PC-3 (cell line): Measurements from ENCODE around the gene ATIC. TPM values are rescaled to one million over a fixed set of nuclear protein-coding genes. Genes with fewer than 3 reads are reported as not detected.

ENCODE experiments used
- ATAC-seq: fragments of 200-7000 bp; cut with Tn5 transposase; 2 replicates; pipeline ENCODE4 v1.9.1; 2020; ENCODE audit warnings: mild to moderate bottlenecking, moderate library complexity
- BruUV-seq: library from RNA; stranded (reverse); fragments of 400-500 nt; replicated peaks from 2 replicates; lab custom pipeline; 2021; lab: Mats Ljungman, UMichigan
- CTCF ChIA-PET: fragments of 300-600 bp; sonication (Branson Sonifier 250); formaldehyde crosslinking; loops from one replicate; lab custom pipeline; 2022; ENCODE audit warnings: antibody characterized with exemption; lab: Charles Lee
- POLR2A ChIA-PET: fragments of 300-600 bp; sonication (Branson Sonifier 250); formaldehyde crosslinking; loops from one replicate; lab custom pipeline; 2022; ENCODE audit warnings: antibody characterized with exemption; ENCODE audit not compliant: unreplicated experiment; lab: Charles Lee
- DNase-seq: peaks from one replicate; pipeline ENCODE4 v3.0.0-alpha.2; 2015
- H2AFZ ChIP-seq: fragments of 300-600 bp; sonication (generic); 2 replicates; pipeline ENCODE4 v1.6.0; 2016; ENCODE audit warnings: antibody characterized with exemption, low read length
- H3F3A ChIP-seq: fragments of 300-600 bp; sonication (generic); one replicate; pipeline ENCODE4 v1.6.0; 2017; ENCODE audit warnings: antibody characterized with exemption, low read length, control low read depth, mild to moderate bottlenecking; ENCODE audit not compliant: unreplicated experiment
- H3K27ac ChIP-seq: fragments of 300-600 bp; sonication (generic); 2 replicates; pipeline ENCODE4 v1.5.1; 2016; ENCODE audit warnings: mild to moderate bottlenecking, low read length
- H3K27me3 ChIP-seq: fragments of 300-600 bp; sonication (generic); 2 replicates; pipeline ENCODE4 v1.6.1; 2016; ENCODE audit warnings: low read length, mixed read lengths
- H3K36me3 ChIP-seq: fragments of 300-600 bp; sonication (generic); 2 replicates; pipeline ENCODE4 v1.6.1; 2016; ENCODE audit warnings: low read depth, mixed run types, low read length, mixed read lengths
- H3K4me1 ChIP-seq: fragments of 300-600 bp; sonication (generic); 2 replicates; pipeline ENCODE4 v1.5.1; 2016; ENCODE audit warnings: low read length; ENCODE audit not compliant: insufficient read depth
- H3K4me2 ChIP-seq: fragments of 300-600 bp; sonication (generic); 2 replicates; pipeline ENCODE4 v1.6.0; 2016; ENCODE audit warnings: low read length
- H3K4me3 ChIP-seq: fragments of 300-600 bp; sonication (generic); 2 replicates; pipeline ENCODE4 v1.5.1; 2016; ENCODE audit warnings: mild to moderate bottlenecking, low read length, mixed read lengths
- H3K79me2 ChIP-seq: fragments of 300-600 bp; sonication (generic); 2 replicates; pipeline ENCODE4 v1.6.1; 2017; ENCODE audit warnings: low read length, mixed read lengths
- H3K9ac ChIP-seq: fragments of 300-600 bp; sonication (generic); 2 replicates; pipeline ENCODE4 v1.6.0; 2016; ENCODE audit warnings: mild to moderate bottlenecking, low read length
- H3K9me2 ChIP-seq: fragments of 300-600 bp; sonication (generic); replicated peaks from 2 replicates; pipeline ENCODE4 v1.6.1; 2016; ENCODE audit warnings: mixed run types, low read length, mixed read lengths
- H3K9me3 ChIP-seq: fragments of 300-600 bp; sonication (generic); 2 replicates; pipeline ENCODE4 v1.6.1; 2016; ENCODE audit warnings: low read length, mixed read lengths
- H4K20me1 ChIP-seq: fragments of 300-600 bp; sonication (generic); 2 replicates; pipeline ENCODE4 v1.6.1; 2016; ENCODE audit warnings: low read length, mixed read lengths
- EZH2 ChIP-seq: fragments of 300-600 bp; sonication (generic); IDR thresholded peaks from one replicate; pipeline ENCODE4 v1.6.1; 2017; ENCODE audit warnings: antibody characterized with exemption, mild to moderate bottlenecking, low read length; ENCODE audit not compliant: unreplicated experiment
- EZH2phosphoT487 ChIP-seq: fragments of 300-600 bp; sonication (generic); IDR thresholded peaks from 2 replicates; pipeline ENCODE4 v1.6.1; 2018; ENCODE audit warnings: mild to moderate bottlenecking, antibody characterized with exemption, low read length, borderline replicate concordance
- intact Hi-C: fragments of 100-400 bp; cut with micrococcal nuclease; formaldehyde crosslinking; loops from 2 replicates; pipeline ENCODE4 v1.9.0; 2023
- total RNA-seq: library from RNA; depleted of rRNA; stranded (reverse); fragments of >200 nt; gene quantifications from 2 replicates; pipeline ENCODE4 v1.2.3, GENCODE V29; 2014
- TF ChIP-seq, protein P1 (sequence below): fragments of 300-600 bp; sonication (generic); conservative IDR thresholded peaks from 2 replicates; pipeline ENCODE4 v1.5.1; 2017; ENCODE audit warnings: antibody characterized with exemption, low read depth, mild to moderate bottlenecking, low read length

The ATIC gene
- total RNA-seq, 1 experiment from 2014 or later = 41.7 TPM

DNA sequence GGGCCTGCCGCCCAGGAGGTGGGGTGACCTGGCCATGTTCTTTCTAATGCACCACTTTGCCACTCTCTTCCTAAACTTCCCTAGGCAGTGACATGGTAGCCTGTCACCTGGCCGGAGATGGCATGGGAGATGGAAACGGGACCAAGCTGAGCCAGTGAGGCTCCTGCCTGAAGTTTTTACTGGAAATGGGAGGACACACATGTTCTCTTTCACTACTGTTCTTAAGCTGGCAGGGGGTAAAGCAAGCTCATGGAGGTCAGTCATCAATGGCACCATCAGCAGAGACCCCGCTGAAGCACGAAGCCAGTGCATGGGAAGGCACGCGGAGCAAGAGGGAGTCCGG lies 50.7 kb downstream of the ATIC start:
- Histone ChIP-seq H3K4me1 (no peaks in the 10 kb centered on the region), H3K36me3 (peaks cover 52% of the 10 kb centered on the region; the same call in 1 of the 2 replicates), H3K27ac (no peak overlapping the region), H3F3A (no peaks in the 10 kb centered on the region), H3K9me2 (no peaks in the 10 kb centered on the region), H3K4me2 (no peak overlapping the region), H2AFZ (no peak overlapping the region), H3K79me2 (no peaks in the 10 kb centered on the region), H3K4me3 (no peak overlapping the region), H4K20me1 (no peaks in the 10 kb centered on the region), H3K27me3 (no peaks in the 10 kb centered on the region), H3K9me3 (no peaks in the 10 kb centered on the region), H3K9ac (no peak overlapping the region)
- no peak for TF ChIP-seq EZH2phosphoT487
- TF ChIP-seq, protein P1, sequence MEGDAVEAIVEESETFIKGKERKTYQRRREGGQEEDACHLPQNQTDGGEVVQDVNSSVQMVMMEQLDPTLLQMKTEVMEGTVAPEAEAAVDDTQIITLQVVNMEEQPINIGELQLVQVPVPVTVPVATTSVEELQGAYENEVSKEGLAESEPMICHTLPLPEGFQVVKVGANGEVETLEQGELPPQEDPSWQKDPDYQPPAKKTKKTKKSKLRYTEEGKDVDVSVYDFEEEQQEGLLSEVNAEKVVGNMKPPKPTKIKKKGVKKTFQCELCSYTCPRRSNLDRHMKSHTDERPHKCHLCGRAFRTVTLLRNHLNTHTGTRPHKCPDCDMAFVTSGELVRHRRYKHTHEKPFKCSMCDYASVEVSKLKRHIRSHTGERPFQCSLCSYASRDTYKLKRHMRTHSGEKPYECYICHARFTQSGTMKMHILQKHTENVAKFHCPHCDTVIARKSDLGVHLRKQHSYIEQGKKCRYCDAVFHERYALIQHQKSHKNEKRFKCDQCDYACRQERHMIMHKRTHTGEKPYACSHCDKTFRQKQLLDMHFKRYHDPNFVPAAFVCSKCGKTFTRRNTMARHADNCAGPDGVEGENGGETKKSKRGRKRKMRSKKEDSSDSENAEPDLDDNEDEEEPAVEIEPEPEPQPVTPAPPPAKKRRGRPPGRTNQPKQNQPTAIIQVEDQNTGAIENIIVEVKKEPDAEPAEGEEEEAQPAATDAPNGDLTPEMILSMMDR = no peak
- TF ChIP-seq EZH2 = no peak
- ChIA-PET POLR2A (no interaction called here), CTCF (no interaction called here)
- no TSS peak for BruUV-seq
- DNase-seq = no peak
- intact Hi-C loops = no loop called here
- ATAC-seq = no peak

GRCh38 chr2:215363039-215363438 lies 51.2 kb downstream of the ATIC start:
- H3F3A ChIP-seq = no peaks in the 10 kb centered on the region
- no peak for TF ChIP-seq EZH2
- TF ChIP-seq EZH2phosphoT487 = no peak
- TF ChIP-seq, protein P1 = no peak
- H3K4me2 ChIP-seq = no peak overlapping the region
- H3K9me2 ChIP-seq = no peaks in the 10 kb centered on the region
- H3K9ac ChIP-seq = no peak overlapping the region
- no peaks in the 10 kb centered on the region for H3K9me3 ChIP-seq
- H3K27me3 ChIP-seq = no peaks in the 10 kb centered on the region
- BruUV-seq = no TSS peak
- intact Hi-C loops = no loop called here
- CTCF ChIA-PET = no interaction called here
- no peak overlapping the region for H3K4me3 ChIP-seq
- ATAC-seq = no peak
- no peak for DNase-seq
- H3K27ac ChIP-seq = no peak overlapping the region
- H3K79me2 ChIP-seq = no peaks in the 10 kb centered on the region
- H3K4me1 ChIP-seq = no peaks in the 10 kb centered on the region
- peaks cover 57% of the 10 kb centered on the region; the same call in 1 of the 2 replicates for H3K36me3 ChIP-seq
- no peak overlapping the region for H2AFZ ChIP-seq
- POLR2A ChIA-PET = no interaction called here
- no peaks in the 10 kb centered on the region for H4K20me1 ChIP-seq

DNA sequence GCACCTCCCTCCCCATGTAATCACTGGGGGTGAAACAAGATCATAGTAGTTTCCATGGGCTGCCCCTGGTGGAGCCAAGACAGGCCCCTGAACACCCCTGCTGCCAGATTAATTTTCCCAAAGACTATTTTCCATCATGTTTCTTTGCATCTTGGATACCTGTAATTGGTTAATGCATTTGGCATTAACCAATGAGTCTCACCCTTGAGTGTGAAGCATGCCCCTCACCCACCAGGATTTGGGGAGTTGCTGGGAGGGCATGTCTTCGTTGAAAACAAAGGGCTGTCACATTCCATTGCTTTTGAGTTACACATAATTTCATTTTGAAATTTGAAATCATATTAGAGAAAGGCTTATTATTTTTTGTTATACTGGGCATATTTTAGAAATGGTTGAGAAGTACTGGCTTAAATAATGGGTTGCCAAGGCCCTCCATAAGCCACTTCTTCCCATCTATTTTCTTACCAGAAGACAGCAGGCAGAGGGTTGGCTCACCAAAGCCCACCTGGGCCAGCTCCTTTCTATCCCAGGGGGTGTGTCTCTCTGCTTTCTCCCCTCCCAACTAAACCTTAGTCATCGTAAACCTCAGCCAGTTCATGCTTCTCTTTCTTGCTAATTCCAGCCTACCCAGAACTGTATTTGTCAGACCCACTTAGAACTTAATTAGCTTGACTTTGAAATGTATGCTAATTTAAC lies 51.8 kb downstream of the ATIC start:
- ChIA-PET POLR2A (no interaction called here), CTCF (interaction anchor here (0.7 kb wide), 1 partner anchor 33 kb away, joined by 3 read pairs; no protein-coding TSS in a partner anchor)

More for the DNA sequence above, 51.8 kb downstream of the ATIC start:
- Histone ChIP-seq H4K20me1 (no peaks in the 10 kb centered on the region), H3K4me3 (no peak overlapping the region), H2AFZ (no peak overlapping the region), H3K9me3 (no peaks in the 10 kb centered on the region), H3K36me3 (peaks cover 61% of the 10 kb centered on the region), H3F3A (no peaks in the 10 kb centered on the region), H3K79me2 (no peaks in the 10 kb centered on the region), H3K4me2 (no peak overlapping the region), H3K9me2 (no peaks in the 10 kb centered on the region), H3K9ac (no peak overlapping the region), H3K27ac (no peak overlapping the region), H3K27me3 (no peaks in the 10 kb centered on the region), H3K4me1 (no peaks in the 10 kb centered on the region)
- no peak for DNase-seq
- TF ChIP-seq EZH2 = no peak
- TF ChIP-seq EZH2phosphoT487 = no peak
- TF ChIP-seq, protein P1 = no peak
- intact Hi-C loops = no loop called here
- BruUV-seq = no TSS peak
- no peak for ATAC-seq
